HCT116 (cell line): ENCODE measurements around the gene RAB3GAP2.

ENCODE experiments used
- ELF1 ChIP-seq: IDR thresholded peaks from 2 replicates; pipeline ENCODE4 v1.6.1; 2012; ENCODE audit warnings: low read depth, borderline replicate concordance
- POLR2A ChIP-seq: IDR thresholded peaks from 2 replicates; pipeline ENCODE4 v1.7.0; 2011; ENCODE audit warnings: borderline replicate concordance; ENCODE audit not compliant: insufficient read depth, insufficient read length; ENCODE audit errors: extremely low read depth
- SP1 ChIP-seq: IDR thresholded peaks from 2 replicates; pipeline ENCODE4 v1.6.1; 2012; ENCODE audit warnings: low read depth
- TF ChIP-seq, protein P1 (sequence below), 3 experiments: fragments of 200-600 bp in 1 of 3; sonication (generic) in 1 of 3; IDR thresholded peaks in 2 of 3; conservative IDR thresholded peaks in 1 of 3; 2 replicates each; pipeline ENCODE4 v1.5.1; 2012 to 2017; ENCODE audit warnings: low read depth in 2 of 3, low read length in 2 of 3, antibody characterized with exemption in 1 of 3, borderline replicate concordance in 1 of 3, control low read depth in 1 of 3, mild to moderate bottlenecking in 1 of 3, mixed read lengths in 1 of 3, mixed run types in 1 of 3, moderate library complexity in 1 of 3; ENCODE audit not compliant: insufficient read depth in 1 of 3
- TF ChIP-seq, protein P2 (sequence below): IDR thresholded peaks from 2 replicates; pipeline ENCODE4 v1.6.1; 2012; ENCODE audit warnings: low read depth

- TF ChIP-seq, protein P1, sequence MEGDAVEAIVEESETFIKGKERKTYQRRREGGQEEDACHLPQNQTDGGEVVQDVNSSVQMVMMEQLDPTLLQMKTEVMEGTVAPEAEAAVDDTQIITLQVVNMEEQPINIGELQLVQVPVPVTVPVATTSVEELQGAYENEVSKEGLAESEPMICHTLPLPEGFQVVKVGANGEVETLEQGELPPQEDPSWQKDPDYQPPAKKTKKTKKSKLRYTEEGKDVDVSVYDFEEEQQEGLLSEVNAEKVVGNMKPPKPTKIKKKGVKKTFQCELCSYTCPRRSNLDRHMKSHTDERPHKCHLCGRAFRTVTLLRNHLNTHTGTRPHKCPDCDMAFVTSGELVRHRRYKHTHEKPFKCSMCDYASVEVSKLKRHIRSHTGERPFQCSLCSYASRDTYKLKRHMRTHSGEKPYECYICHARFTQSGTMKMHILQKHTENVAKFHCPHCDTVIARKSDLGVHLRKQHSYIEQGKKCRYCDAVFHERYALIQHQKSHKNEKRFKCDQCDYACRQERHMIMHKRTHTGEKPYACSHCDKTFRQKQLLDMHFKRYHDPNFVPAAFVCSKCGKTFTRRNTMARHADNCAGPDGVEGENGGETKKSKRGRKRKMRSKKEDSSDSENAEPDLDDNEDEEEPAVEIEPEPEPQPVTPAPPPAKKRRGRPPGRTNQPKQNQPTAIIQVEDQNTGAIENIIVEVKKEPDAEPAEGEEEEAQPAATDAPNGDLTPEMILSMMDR (IDR thresholded peaks at IDR 0.05 in 2 of 3, conservative IDR thresholded peaks at IDR 0.05 in 1 of 3; ENCODE audit: borderline replicate concordance in 1 of 3, insufficient read depth in 1 of 3, low read depth in 2 of 3, low read length in 2 of 3) = no peak
- TF ChIP-seq POLR2A (no peak), ELF1 (no peak), SP1 (no peak)
- TF ChIP-seq, protein P2, sequence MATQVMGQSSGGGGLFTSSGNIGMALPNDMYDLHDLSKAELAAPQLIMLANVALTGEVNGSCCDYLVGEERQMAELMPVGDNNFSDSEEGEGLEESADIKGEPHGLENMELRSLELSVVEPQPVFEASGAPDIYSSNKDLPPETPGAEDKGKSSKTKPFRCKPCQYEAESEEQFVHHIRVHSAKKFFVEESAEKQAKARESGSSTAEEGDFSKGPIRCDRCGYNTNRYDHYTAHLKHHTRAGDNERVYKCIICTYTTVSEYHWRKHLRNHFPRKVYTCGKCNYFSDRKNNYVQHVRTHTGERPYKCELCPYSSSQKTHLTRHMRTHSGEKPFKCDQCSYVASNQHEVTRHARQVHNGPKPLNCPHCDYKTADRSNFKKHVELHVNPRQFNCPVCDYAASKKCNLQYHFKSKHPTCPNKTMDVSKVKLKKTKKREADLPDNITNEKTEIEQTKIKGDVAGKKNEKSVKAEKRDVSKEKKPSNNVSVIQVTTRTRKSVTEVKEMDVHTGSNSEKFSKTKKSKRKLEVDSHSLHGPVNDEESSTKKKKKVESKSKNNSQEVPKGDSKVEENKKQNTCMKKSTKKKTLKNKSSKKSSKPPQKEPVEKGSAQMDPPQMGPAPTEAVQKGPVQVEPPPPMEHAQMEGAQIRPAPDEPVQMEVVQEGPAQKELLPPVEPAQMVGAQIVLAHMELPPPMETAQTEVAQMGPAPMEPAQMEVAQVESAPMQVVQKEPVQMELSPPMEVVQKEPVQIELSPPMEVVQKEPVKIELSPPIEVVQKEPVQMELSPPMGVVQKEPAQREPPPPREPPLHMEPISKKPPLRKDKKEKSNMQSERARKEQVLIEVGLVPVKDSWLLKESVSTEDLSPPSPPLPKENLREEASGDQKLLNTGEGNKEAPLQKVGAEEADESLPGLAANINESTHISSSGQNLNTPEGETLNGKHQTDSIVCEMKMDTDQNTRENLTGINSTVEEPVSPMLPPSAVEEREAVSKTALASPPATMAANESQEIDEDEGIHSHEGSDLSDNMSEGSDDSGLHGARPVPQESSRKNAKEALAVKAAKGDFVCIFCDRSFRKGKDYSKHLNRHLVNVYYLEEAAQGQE = no peak
Observed at GRCh38 chr1:220250681-220251080, 21.6 kb downstream of the RAB3GAP2 start.
